ENCODE results near the gene MYL12B.
"Not testable (repeated sequence)": the region's sequence is repeated elsewhere in the genome, so short reads cannot be mapped to it uniquely, and the experiment has no call there.

The MYL12B gene

GRCh38 chr18:3263132-3263700, 1.3 kb downstream of the MYL12B start:
- no peak for DNase-seq

- no peak for DNase-seq
These were observed 2.4 kb downstream of the MYL12B start for GRCh38 chr18:3264362-3264761.

- DNase-seq = no peak
These were observed 3.7 kb downstream of the MYL12B start for GRCh38 chr18:3265564-3266033.

GRCh38 chr18:3266062-3266608, 4.2 kb downstream of the MYL12B start:
- no peak for DNase-seq

GRCh38 chr18:3268306-3268705, 6.4 kb downstream of the MYL12B start:
- no peak for DNase-seq

GRCh38 chr18:3269241-3269913, 7.4 kb downstream of the MYL12B start:
- no peak for DNase-seq

GRCh38 chr18:3269914-3270299, 8.0 kb downstream of the MYL12B start:
- DNase-seq = no peak

- DNase-seq = no peak
These were observed 11.1 kb downstream of the MYL12B start for GRCh38 chr18:3273042-3273441.

GRCh38 chr18:3277643-3278213, 15.8 kb downstream of the MYL12B start:
- DNase-seq = not testable (repeated sequence)

GRCh38 chr18:3279201-3280185, 17.6 kb downstream of the MYL12B start:
- DNase-seq = no peak

- no peak for DNase-seq
These were observed 19.8 kb downstream of the MYL12B start for GRCh38 chr18:3281456-3282400.

- DNase-seq = no peak
These were observed 21.4 kb downstream of the MYL12B start for GRCh38 chr18:3283253-3283863.

- DNase-seq = no peak
These were observed 22.0 kb downstream of the MYL12B start for GRCh38 chr18:3283908-3284307.

- DNase-seq = no peak
These were observed 22.6 kb downstream of the MYL12B start for GRCh38 chr18:3284501-3284900.

GRCh38 chr18:3286159-3286558, 24.2 kb downstream of the MYL12B start:
- DNase-seq = no peak

GRCh38 chr18:3293196-3293951, 31.4 kb downstream of the MYL12B start:
- no peak for DNase-seq

GRCh38 chr18:3294435-3295080, 32.6 kb downstream of the MYL12B start:
- DNase-seq = no peak

GRCh38 chr18:3297025-3297984, 35.4 kb downstream of the MYL12B start:
- DNase-seq = peak; percentile 91

GRCh38 chr18:3304832-3305231, 42.9 kb downstream of the MYL12B start:
- no peak for DNase-seq
